HepG2 (cell line): Measurements from ENCODE around the gene RPS28. TPM values are rescaled to one million over a fixed set of nuclear protein-coding genes. Genes with fewer than 3 reads are reported as not detected.

ENCODE experiments used
- ATAC-seq: fragments of 200-7000 bp; cut with Tn5 transposase; 3 replicates; pipeline ENCODE4 v1.9.1; 2020; ENCODE audit warnings: mild to moderate bottlenecking, moderate library complexity
- BruUV-seq: library from RNA; stranded (reverse); fragments of 400-500 nt; replicated peaks from 2 replicates; lab custom pipeline; 2021; lab: Mats Ljungman, UMichigan
- CTCF ChIA-PET: fragments of 300-600 bp; formaldehyde crosslinking; extraction: SDS; loops from one replicate; lab custom pipeline; 2021; ENCODE audit warnings: low total read pairs, inconsistent platforms, low intra/inter-chr PET ratio; lab: Yijun Ruan, JAX
- POLR2A ChIA-PET: fragments of 350-600 bp; sonication (Branson Sonifier 250); formaldehyde crosslinking; loops from one replicate; lab custom pipeline; 2020; ENCODE audit warnings: antibody characterized with exemption, inconsistent platforms; lab: Yijun Ruan, JAX
- DNase-seq: peaks from one replicate; pipeline ENCODE4 v3.0.0-alpha.2; 2015; ENCODE audit warnings: low spot score
- FAIRE-seq: peaks from 3 replicates; lab custom pipeline; 2011; peaks lifted over from hg19 to GRCh38; lab: Jason Lieb, UNC
- H2AFZ ChIP-seq: one replicate; pipeline ENCODE4 v1.6.1; 2011; ENCODE audit warnings: low read length, inconsistent platforms
- H3K27ac ChIP-seq: fragments of 300-600 bp; 3 replicates; pipeline ENCODE4 v1.8.0; 2011; ENCODE audit warnings: mixed run types, mild to moderate bottlenecking, mixed read lengths, low read length, inconsistent platforms; ENCODE audit not compliant: insufficient read depth; ENCODE audit errors: extremely low read length
- H3K27me3 ChIP-seq, 2 experiments: fragments of 200-600 bp in 1 of 2; 2 replicates in 1 of 2; 3 replicates in 1 of 2; pipeline versions ENCODE4 v1.6.0 to v1.8.0; 2011; ENCODE audit warnings: low read length in 2 of 2, mild to moderate bottlenecking in 2 of 2, moderate library complexity in 2 of 2, inconsistent platforms in 1 of 2; ENCODE audit not compliant: insufficient read depth in 2 of 2, control insufficient read depth in 1 of 2
- H3K36me3 ChIP-seq, 2 experiments: fragments of 200-600 bp in 1 of 2; replicated peaks in 1 of 2; 2 replicates in 1 of 2; 3 replicates in 1 of 2; pipeline versions ENCODE4 v1.5.1 to v1.8.0; 2011; ENCODE audit warnings: low read length in 2 of 2, inconsistent platforms in 1 of 2; ENCODE audit not compliant: insufficient read depth in 2 of 2, control insufficient read depth in 1 of 2
- H3K4me1 ChIP-seq: 2 replicates; pipeline ENCODE4 v1.5.1; 2012; ENCODE audit warnings: low read length, inconsistent platforms; ENCODE audit not compliant: insufficient read depth
- H3K4me2 ChIP-seq: 2 replicates; pipeline ENCODE4 v1.6.0; 2011; ENCODE audit warnings: low read depth, low read length, inconsistent platforms
- H3K4me3 ChIP-seq, 3 experiments: fragments of 200-600 bp in 1 of 3; sonication (generic), shearing (Covaris generic) in 1 of 3; replicated peaks in 1 of 3; 2 replicates each; pipeline ENCODE4 v1.5.1; 2011 to 2016; ENCODE audit warnings: low read length in 3 of 3, inconsistent platforms in 2 of 3, low read depth in 2 of 3, mild to moderate bottlenecking in 2 of 3, control low read depth in 1 of 3, mixed read lengths in 1 of 3; ENCODE audit not compliant: insufficient read depth in 1 of 3
- H3K79me2 ChIP-seq: one replicate; pipeline ENCODE4 v1.6.1; 2011; ENCODE audit warnings: low read length, inconsistent platforms; ENCODE audit not compliant: insufficient read depth
- H3K9ac ChIP-seq: 2 replicates; pipeline ENCODE4 v1.6.0; 2011; ENCODE audit warnings: mild to moderate bottlenecking, low read depth, low read length, inconsistent platforms; ENCODE audit not compliant: insufficient read depth
- H3K9me3 ChIP-seq: 2 replicates; pipeline ENCODE4 v1.5.1; 2012; ENCODE audit warnings: mild to moderate bottlenecking, low read length
- H4K20me1 ChIP-seq: 2 replicates; pipeline ENCODE4 v1.6.0; 2011; ENCODE audit warnings: inconsistent platforms, mild to moderate bottlenecking, low read length, moderate library complexity; ENCODE audit not compliant: insufficient read depth
- ATF5 ChIP-seq: sonication (generic); formaldehyde crosslinking; IDR thresholded peaks from 2 replicates; pipeline ENCODE4 v1.4.0; 2020; ENCODE audit warnings: mild to moderate bottlenecking, low read depth, missing genetic modification reagents
- CREM ChIP-seq, 2 experiments: sonication (generic) in 1 of 2; formaldehyde crosslinking in 1 of 2; IDR thresholded peaks; 2 replicates each; pipeline versions ENCODE4 v1.4.0 to v1.6.1; 2016 to 2020; ENCODE audit warnings: antibody characterized with exemption in 1 of 2, mild to moderate bottlenecking in 1 of 2, missing genetic modification reagents in 1 of 2
- GLI4 ChIP-seq: sonication (generic); formaldehyde crosslinking; IDR thresholded peaks from 2 replicates; pipeline ENCODE4 v1.5.1; 2020; ENCODE audit warnings: missing genetic modification reagents, mild to moderate bottlenecking, moderate library complexity, borderline replicate concordance
- HOXA5 ChIP-seq: sonication (generic); formaldehyde crosslinking; IDR thresholded peaks from 2 replicates; pipeline ENCODE4 v1.4.0; 2020; ENCODE audit warnings: missing genetic modification reagents
- IRF1 ChIP-seq: sonication (generic); formaldehyde crosslinking; IDR thresholded peaks from 2 replicates; pipeline ENCODE4 v1.4.0; 2020; ENCODE audit warnings: low read depth, mild to moderate bottlenecking, missing genetic modification reagents
- LBX2 ChIP-seq: sonication (generic); formaldehyde crosslinking; IDR thresholded peaks from 2 replicates; pipeline ENCODE4 v1.5.0; 2020; ENCODE audit warnings: missing genetic modification reagents, mild to moderate bottlenecking, borderline replicate concordance
- LCORL ChIP-seq, 2 experiments: fragments of 450-650 bp in 1 of 2; sonication (generic) in 1 of 2; formaldehyde crosslinking in 1 of 2; IDR thresholded peaks; 2 replicates each; pipeline versions ENCODE4 v1.5.0 to v1.6.1; 2017 to 2020; ENCODE audit warnings: antibody characterized with exemption in 1 of 2, missing genetic modification reagents in 1 of 2
- MNT ChIP-seq: fragments of 450-650 bp; IDR thresholded peaks from 2 replicates; pipeline ENCODE4 v1.6.1; 2016
- NR1H2 ChIP-seq: sonication (generic); formaldehyde crosslinking; IDR thresholded peaks from 2 replicates; pipeline ENCODE4 v1.8.1; 2022; ENCODE audit warnings: low read depth, missing genetic modification reagents, borderline replicate concordance
- YEATS2 ChIP-seq: sonication (generic); formaldehyde crosslinking; IDR thresholded peaks from 2 replicates; pipeline ENCODE4 v1.4.0; 2020; ENCODE audit warnings: missing genetic modification reagents, borderline replicate concordance
- ZMAT5 ChIP-seq: sonication (generic); formaldehyde crosslinking; IDR thresholded peaks from 2 replicates; pipeline ENCODE4 v1.5.0; 2020; ENCODE audit warnings: mild to moderate bottlenecking, low read depth, missing genetic modification reagents, borderline replicate concordance
- ZNF256 ChIP-seq: sonication (generic); formaldehyde crosslinking; conservative IDR thresholded peaks from 2 replicates; pipeline ENCODE4 v1.4.0; 2020; ENCODE audit warnings: missing genetic modification reagents
- ZNF292 ChIP-seq: sonication (generic); formaldehyde crosslinking; IDR thresholded peaks from 2 replicates; pipeline ENCODE4 v1.8.1; 2022; ENCODE audit warnings: mild to moderate bottlenecking, low read depth, missing genetic modification reagents, borderline replicate concordance
- ZNF446 ChIP-seq: sonication (generic); formaldehyde crosslinking; IDR thresholded peaks from 2 replicates; pipeline ENCODE4 v1.5.0; 2020; ENCODE audit warnings: mild to moderate bottlenecking, missing genetic modification reagents
- ZNF629 ChIP-seq: sonication (generic); formaldehyde crosslinking; conservative IDR thresholded peaks from 2 replicates; pipeline ENCODE4 v1.5.0; 2020; ENCODE audit warnings: missing genetic modification reagents
- ZSCAN30 ChIP-seq: sonication (generic); formaldehyde crosslinking; IDR thresholded peaks from 2 replicates; pipeline ENCODE4 v1.5.0; 2020; ENCODE audit warnings: mild to moderate bottlenecking, missing genetic modification reagents
- WGBS: methylation state at CpG from one replicate; pipeline ENCODE4 v1.1.6; 2017; ENCODE audit warnings: low lambda C conversion rate; 5-methylcytosine and 5-hydroxymethylcytosine counted together
- in situ Hi-C: cut with HindIII; loops from 2 replicates; pipeline ENCODE4 v1.10.0; 2017; ENCODE audit warnings: low pct_unique_long_range_greater_than_20kb; ENCODE audit not compliant: extremely low pct_ligation_motif_present
- intact Hi-C: fragments of 100-400 bp; cut with micrococcal nuclease; formaldehyde crosslinking; loops from one replicate; pipeline ENCODE4 v1.10.0; 2022; ENCODE audit not compliant: unreplicated experiment
- polyA plus RNA-seq, 8 experiments: library from polyadenylated mRNA; depleted of rRNA in 3 of 8; stranded (reverse) in 7 of 8; unstranded in 1 of 8; fragments of >200 nt; fragmentation: Illumina TruSeq in 4 of 8; extraction: Trizol in 4 of 8; gene quantifications; 2 replicates each; pipeline versions ENCODE4 v1.2.1 to v1.2.3, GENCODE V29; 2011 to 2016; ENCODE audit warnings: low read depth in 4 of 8, missing spikeins in 1 of 8, mixed read lengths in 1 of 8; ENCODE audit not compliant: insufficient read depth in 1 of 8
- total RNA-seq, 5 experiments: library from RNA; depleted of rRNA; stranded (reverse); fragments of >200 nt; fragmentation: Illumina TruSeq; extraction: Trizol; gene quantifications; 2 replicates each; pipeline ENCODE4 v1.2.3, GENCODE V29; 2016; ENCODE audit warnings: low read depth in 1 of 5

Gene RPS28
- total and polyA plus RNA-seq, 2 of the 13 experiments (the other 11 are each of a cell fraction or from before 2014, with no cell fraction given) = 281 to 545 TPM

GRCh38 chr19:8306235-8307054, 14.9 kb upstream of the RPS28 start (continued):
- peak; percentile 56 for TF ChIP-seq ZNF629 (CRISPR knock-in tag)

GRCh38 chr19:8307400-8307964, 13.8 kb upstream of the RPS28 start:
- ATAC-seq (peak; percentile 62), DNase-seq (peak; percentile 23), FAIRE-seq (no peak)
- peaks cover 39% of the 10 kb centered on the region for H3K4me1 ChIP-seq
- peaks cover 17% of the 10 kb centered on the region for H3K79me2 ChIP-seq
- intact Hi-C loops (no loop called here), in situ Hi-C loops (loop anchor here (5.0 kb wide), 1 partner anchor 45 kb away; no protein-coding TSS in a partner anchor)
- 3% methylated on average over 19 of the region's 24 CpGs for WGBS
- no peak overlapping the region for H2AFZ ChIP-seq
- CTCF ChIA-PET = no interaction called here
- H3K27me3 ChIP-seq = no peaks in the 10 kb centered on the region
- POLR2A ChIA-PET = interaction anchor here (0.7 to 5.8 kb wide), 2 partner anchors 12 to 15 kb away, joined by 3 to 39 read pairs; partner anchors contain the start of genes NDUFA7 and RPS28
- TSS peak; percentile 47 for BruUV-seq
- no peaks in the 10 kb centered on the region for H4K20me1 ChIP-seq
- peak overlapping the region; percentile 50 to 77 (median 66) for H3K4me3 ChIP-seq
- H3K4me2 ChIP-seq = peak overlapping the region; percentile 98
- peak overlapping the region; percentile 89 for H3K9ac ChIP-seq
- H3K36me3 ChIP-seq = peaks cover 15 to 28% of the 10 kb centered on the region in 2 experiments; a peak in 4 of 5 replicates
- H3K27ac ChIP-seq = peak overlapping the region; percentile 85
- no peaks in the 10 kb centered on the region for H3K9me3 ChIP-seq
- TF ChIP-seq MNT (no peak), NR1H2 (no peak), LBX2 (CRISPR knock-in tag) (0 out of 2 replicates have a peak, but pooled peaks have one; percentile 0), HOXA5 (CRISPR knock-in tag) (no peak), ZNF446 (no peak), GLI4 (CRISPR knock-in tag) (peak; percentile 23; the same call in 1 of the 2 replicates), ATF5 (CRISPR knock-in tag) (0 out of 2 replicates have a peak, but pooled peaks have one; percentile 12), LCORL (IDR thresholded peaks at IDR 0.05) (no peak), LCORL (CRISPR knock-in tag; IDR thresholded peaks at IDR 0.05) (peak; percentile 12; the same call in 1 of the 2 replicates), ZNF256 (CRISPR knock-in tag) (no peak), CREM (IDR thresholded peaks at IDR 0.05) (no peak), CREM (CRISPR knock-in tag; IDR thresholded peaks at IDR 0.05) (no peak), ZSCAN30 (CRISPR knock-in tag) (peak; percentile 6; the same call in 1 of the 2 replicates), YEATS2 (no peak), ZMAT5 (CRISPR knock-in tag) (no peak), IRF1 (no peak), ZNF292 (CRISPR knock-in tag) (no peak)
